Left lung (tissue), 10 donors: ENCODE measurements around the gene MINPP1. TPM values are rescaled to one million over a fixed set of nuclear protein-coding genes. Genes with fewer than 3 reads are reported as not detected.
A peak's percentile ranks its signal among the peaks of the same experiment; 100 is the strongest.
"Not testable (repeated sequence)": the region's sequence is repeated elsewhere in the genome, so short reads cannot be mapped to it uniquely, and the experiment has no call there.

ENCODE experiments used
- ATAC-seq: fragments of 200-7000 bp; cut with Tn5 transposase; one replicate; pipeline ENCODE4 v1.9.1; 2020; ENCODE audit warnings: moderate library complexity
- DNase-seq, 4 donors: peaks; one replicate each; pipeline ENCODE4 v3.0.0-alpha.2; 2013 to 2020
- H3K27ac ChIP-seq, 2 donors: fragments of 200-600 bp; sonication (generic) in 1 of 2; one replicate each; pipeline versions ENCODE4 v1.5.0 to v1.8.0; 2020 to 2021
- H3K27me3 ChIP-seq, 2 donors: fragments of 200-600 bp; sonication (generic) in 1 of 2; one replicate each; pipeline versions ENCODE4 v1.5.0 to v1.8.0; 2020 to 2021
- H3K36me3 ChIP-seq, 2 donors: fragments of 200-600 bp; sonication (generic) in 1 of 2; one replicate each; pipeline versions ENCODE4 v1.5.0 to v1.8.0; 2020 to 2021
- H3K4me1 ChIP-seq, 2 donors: fragments of 200-600 bp; one replicate each; pipeline ENCODE4 v1.8.0; 2021
- H3K4me3 ChIP-seq, 2 donors: fragments of 200-600 bp; sonication (generic) in 1 of 2; one replicate each; pipeline versions ENCODE4 v1.5.0 to v1.8.0; 2020 to 2021; ENCODE audit warnings: mild to moderate bottlenecking in 1 of 2
- H3K9me3 ChIP-seq, 2 donors: fragments of 200-600 bp; sonication (generic) in 1 of 2; one replicate each; pipeline versions ENCODE4 v1.5.0 to v1.8.0; 2020 to 2021
- CTCF ChIP-seq, 2 donors: fragments of 200-600 bp; sonication (generic) in 1 of 2; IDR thresholded peaks; one replicate each; pipeline versions ENCODE4 v1.5.0 to v1.8.0; 2021; ENCODE audit warnings: antibody characterized with exemption in 2 of 2
- intact Hi-C, 2 donors: fragments of 100-400 bp; cut with DNase I; formaldehyde crosslinking; loops; one replicate each; pipeline versions ENCODE4 v1.11.2 to v1.14.2; 2022
- polyA plus RNA-seq, 6 donors: library from polyadenylated mRNA; unstranded; fragments of 120-200 nt; gene quantifications; one replicate each; pipeline ENCODE4 v1.2.1, GENCODE V29; 2013; ENCODE audit not compliant: insufficient read length in 6 of 6
- total RNA-seq, 2 donors: library from RNA; stranded (reverse); fragmentation: NEBNext Ultra II Directional; extraction: Animal tissue kit (Norgen Biotek cat#: 25700); gene quantifications; one replicate each; pipeline ENCODE4 v1.2.1, GENCODE V29; 2021
- donor health status: DM: no; HTN: yes; CAD: no.
- donor health status: DM: no; HTN: no; CAD: no.

Gene MINPP1
- total and polyA plus RNA-seq, 8 donors, result 16.8 to 50.0 (median 40.7) TPM

GRCh38 chr10:87585565-87586514 is 81.1 kb downstream of the MINPP1 start:
- peak; percentile 86 for ATAC-seq
- Histone ChIP-seq H3K9me3 (no peaks in the 10 kb centered on the region), H3K4me3 (no peak overlapping the region), H3K27me3 (no peaks in the 10 kb centered on the region), H3K27ac (peak overlapping the region; percentile 1 to 34), H3K4me1 (no peaks in the 10 kb centered on the region), H3K36me3 (no peaks in the 10 kb centered on the region)
- DNase-seq, result no peak
- intact Hi-C loops, result no loop called here
- TF ChIP-seq CTCF (IDR thresholded peaks at IDR 0.05), result no peak

GRCh38 chr10:87589645-87590051 is 85.0 kb downstream of the MINPP1 start:
- Histone ChIP-seq H3K36me3 (no peaks in the 10 kb centered on the region), H3K4me1 (no peaks in the 10 kb centered on the region), H3K27me3 (no peaks in the 10 kb centered on the region), H3K9me3 (no peaks in the 10 kb centered on the region), H3K27ac (no peak overlapping the region), H3K4me3 (no peak overlapping the region)
- DNase-seq (no peak), ATAC-seq (no peak)
- no peak for TF ChIP-seq CTCF (IDR thresholded peaks at IDR 0.05)
- intact Hi-C loops, result no loop called here

GRCh38 chr10:87590705-87591588 is 86.3 kb downstream of the MINPP1 start:
- no peaks in the 10 kb centered on the region for H3K9me3 ChIP-seq
- no peaks in the 10 kb centered on the region for H3K36me3 ChIP-seq
- H3K4me3 ChIP-seq, result no peak overlapping the region
- DNase-seq (no peak), ATAC-seq (no peak)
- H3K27ac ChIP-seq, result no peak overlapping the region
- H3K27me3 ChIP-seq, result no peaks in the 10 kb centered on the region
- intact Hi-C loops, result no loop called here
- no peaks in the 10 kb centered on the region for H3K4me1 ChIP-seq
- no peak for TF ChIP-seq CTCF (IDR thresholded peaks at IDR 0.05)

GRCh38 chr10:87591589-87591886 is 86.8 kb downstream of the MINPP1 start:
- Histone ChIP-seq H3K27ac (no peak overlapping the region), H3K4me3 (no peak overlapping the region), H3K9me3 (no peaks in the 10 kb centered on the region), H3K36me3 (no peaks in the 10 kb centered on the region), H3K27me3 (no peaks in the 10 kb centered on the region), H3K4me1 (no peaks in the 10 kb centered on the region)
- TF ChIP-seq CTCF (IDR thresholded peaks at IDR 0.05), result no peak
- intact Hi-C loops, result no loop called here
- DNase-seq (no peak), ATAC-seq (no peak)

- intact Hi-C loops, DNase-seq, H3K4me3 ChIP-seq, H3K9me3 ChIP-seq, H3K4me1 ChIP-seq, ATAC-seq, H3K27ac ChIP-seq, H3K27me3 ChIP-seq, H3K36me3 ChIP-seq: not testable (repeated sequence)
Measured at GRCh38 chr10:87592920-87593319, 88.2 kb downstream of the MINPP1 start.
